Measurements from ENCODE around the gene KIF13A. TPM values are rescaled to one million over a fixed set of nuclear protein-coding genes. Genes with fewer than 3 reads are reported as not detected.

The KIF13A gene
- total RNA-seq, 1 experiment from 2014 or later, result 24.1 TPM

GRCh38 chr6:17877196-17877894, 110.1 kb downstream of the KIF13A start:
- H3K4me1 Mint-ChIP-seq (ENCODE audit: insufficient read depth, unreplicated experiment), result peaks cover 17% of the 10 kb centered on the region
- H3K27me3 Mint-ChIP-seq (ENCODE audit: insufficient read depth, unreplicated experiment), result no peaks in the 10 kb centered on the region
- intact Hi-C loops (cut with micrococcal nuclease), result no loop called here
- POLR2A ChIA-PET, result interaction anchor here (0.6 to 2.6 kb wide), 11 partner anchors 9 to 277 kb away, joined by 3 to 21 read pairs (median 5); partner anchors contain the start of genes KDM1B and TPMT
- no TSS peak for BruUV-seq (replicated peaks)
- H3K9me3 Mint-ChIP-seq (ENCODE audit: unreplicated experiment), result no peaks in the 10 kb centered on the region
- TF ChIP-seq CTCF (IDR thresholded peaks at IDR 0.05; ENCODE audit: unreplicated experiment), result no peak
- peak overlapping the region; percentile 34 for H3K4me3 Mint-ChIP-seq (ENCODE audit: unreplicated experiment)
- CTCF ChIA-PET, result interaction anchor here (0.7 kb wide), 1 partner anchor 218 kb away, joined by 3 read pairs; no protein-coding TSS in a partner anchor
- peaks cover 7% of the 10 kb centered on the region for H3K36me3 Mint-ChIP-seq (ENCODE audit: insufficient read depth, unreplicated experiment)
- DNase-seq (ENCODE audit: unreplicated experiment), result peak; percentile 89
- peak overlapping the region; percentile 81 for H3K27ac Mint-ChIP-seq (ENCODE audit: low read depth, unreplicated experiment)

- no peaks in the 10 kb centered on the region for H3K27me3 Mint-ChIP-seq (ENCODE audit: insufficient read depth, unreplicated experiment)
- no peak for DNase-seq (ENCODE audit: unreplicated experiment)
- no TSS peak for BruUV-seq (replicated peaks)
- intact Hi-C loops (cut with micrococcal nuclease), result no loop called here
- H3K36me3 Mint-ChIP-seq (ENCODE audit: insufficient read depth, unreplicated experiment), result peaks cover 6% of the 10 kb centered on the region
- no peak overlapping the region for H3K4me3 Mint-ChIP-seq (ENCODE audit: unreplicated experiment)
- TF ChIP-seq CTCF (IDR thresholded peaks at IDR 0.05; ENCODE audit: unreplicated experiment), result no peak
- H3K9me3 Mint-ChIP-seq (ENCODE audit: unreplicated experiment), result no peaks in the 10 kb centered on the region
- H3K4me1 Mint-ChIP-seq (ENCODE audit: insufficient read depth, unreplicated experiment), result peaks cover 17% of the 10 kb centered on the region
- H3K27ac Mint-ChIP-seq (ENCODE audit: low read depth, unreplicated experiment), result no peak overlapping the region
- ChIA-PET POLR2A (interaction anchor here (0.6 to 2.0 kb wide), 4 partner anchors 11 to 208 kb away, joined by 3 to 9 read pairs (median 4); no protein-coding TSS in a partner anchor), CTCF (no interaction called here)
Measured at GRCh38 chr6:17874753-17875152, 112.7 kb downstream of the KIF13A start.

GRCh38 chr6:17872908-17873307, 114.5 kb downstream of the KIF13A start:
- no peaks in the 10 kb centered on the region for H3K27me3 Mint-ChIP-seq (ENCODE audit: insufficient read depth, unreplicated experiment)
- no peak overlapping the region for H3K4me3 Mint-ChIP-seq (ENCODE audit: unreplicated experiment)
- no peak for TF ChIP-seq CTCF (IDR thresholded peaks at IDR 0.05; ENCODE audit: unreplicated experiment)
- intact Hi-C loops (cut with micrococcal nuclease), result no loop called here
- H3K27ac Mint-ChIP-seq (ENCODE audit: low read depth, unreplicated experiment), result no peak overlapping the region
- POLR2A ChIA-PET, result interaction anchor here (1.1 to 1.2 kb wide), 2 partner anchors 9 to 13 kb away, joined by 3 to 5 read pairs; no protein-coding TSS in a partner anchor
- H3K4me1 Mint-ChIP-seq (ENCODE audit: insufficient read depth, unreplicated experiment), result peaks cover 25% of the 10 kb centered on the region
- peaks cover 6% of the 10 kb centered on the region for H3K36me3 Mint-ChIP-seq (ENCODE audit: insufficient read depth, unreplicated experiment)
- DNase-seq (ENCODE audit: unreplicated experiment), result no peak
- BruUV-seq (replicated peaks), result no TSS peak
- H3K9me3 Mint-ChIP-seq (ENCODE audit: unreplicated experiment), result no peaks in the 10 kb centered on the region
- CTCF ChIA-PET, result no interaction called here

DNA sequence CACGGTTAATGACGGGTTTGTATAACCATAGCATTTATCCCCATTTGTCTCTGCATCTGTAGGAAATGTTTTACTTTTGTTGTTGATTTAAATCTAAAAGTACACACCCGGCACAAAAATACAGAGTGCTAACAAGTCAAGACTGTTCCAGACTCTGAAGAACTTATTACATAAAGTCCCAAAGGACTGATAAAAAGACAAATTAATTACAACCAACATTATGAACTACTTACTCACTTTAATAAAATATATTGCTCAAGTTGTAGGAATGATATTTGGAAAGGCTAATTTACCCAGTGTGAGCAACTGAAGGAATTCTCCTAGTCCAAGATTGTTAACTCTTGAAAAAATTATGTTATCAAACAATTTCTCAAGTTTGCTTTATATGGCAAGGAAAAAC, 115.6 kb downstream of the KIF13A start:
- intact Hi-C loops (cut with micrococcal nuclease), result no loop called here
- no peak for TF ChIP-seq CTCF (IDR thresholded peaks at IDR 0.05; ENCODE audit: unreplicated experiment)
- DNase-seq (ENCODE audit: unreplicated experiment), result no peak
- H3K4me1 Mint-ChIP-seq (ENCODE audit: insufficient read depth, unreplicated experiment), result peaks cover 24% of the 10 kb centered on the region
- peaks cover 6% of the 10 kb centered on the region for H3K36me3 Mint-ChIP-seq (ENCODE audit: insufficient read depth, unreplicated experiment)
- ChIA-PET CTCF (interaction anchor here (0.6 kb wide), 1 partner anchor 452 kb away, joined by 3 read pairs; no protein-coding TSS in a partner anchor), POLR2A (no interaction called here)
- no peak overlapping the region for H3K27ac Mint-ChIP-seq (ENCODE audit: low read depth, unreplicated experiment)
- H3K27me3 Mint-ChIP-seq (ENCODE audit: insufficient read depth, unreplicated experiment), result no peaks in the 10 kb centered on the region
- H3K4me3 Mint-ChIP-seq (ENCODE audit: unreplicated experiment), result no peak overlapping the region
- BruUV-seq (replicated peaks), result TSS peak; percentile 9
- H3K9me3 Mint-ChIP-seq (ENCODE audit: unreplicated experiment), result no peaks in the 10 kb centered on the region
